SU-DHL-6 (cell line): ENCODE measurements around the gene B4GALNT4.

Experiments
- EZH2phosphoT487 ChIP-seq: fragments of 200-600 bp; sonication (generic), shearing (Covaris generic); conservative IDR thresholded peaks from 2 replicates; pipeline ENCODE4 v1.6.1; 2018; ENCODE audit warnings: mild to moderate bottlenecking, antibody characterized with exemption, low read length, moderate library complexity, mixed read lengths
- TF ChIP-seq, protein P1 (sequence below): fragments of 200-600 bp; sonication (generic); IDR thresholded peaks from one replicate; pipeline ENCODE4 v1.5.1; 2017; ENCODE audit warnings: antibody characterized with exemption, mild to moderate bottlenecking, low read length, moderate library complexity; ENCODE audit not compliant: insufficient read depth, poor library complexity, severe bottlenecking

DNA sequence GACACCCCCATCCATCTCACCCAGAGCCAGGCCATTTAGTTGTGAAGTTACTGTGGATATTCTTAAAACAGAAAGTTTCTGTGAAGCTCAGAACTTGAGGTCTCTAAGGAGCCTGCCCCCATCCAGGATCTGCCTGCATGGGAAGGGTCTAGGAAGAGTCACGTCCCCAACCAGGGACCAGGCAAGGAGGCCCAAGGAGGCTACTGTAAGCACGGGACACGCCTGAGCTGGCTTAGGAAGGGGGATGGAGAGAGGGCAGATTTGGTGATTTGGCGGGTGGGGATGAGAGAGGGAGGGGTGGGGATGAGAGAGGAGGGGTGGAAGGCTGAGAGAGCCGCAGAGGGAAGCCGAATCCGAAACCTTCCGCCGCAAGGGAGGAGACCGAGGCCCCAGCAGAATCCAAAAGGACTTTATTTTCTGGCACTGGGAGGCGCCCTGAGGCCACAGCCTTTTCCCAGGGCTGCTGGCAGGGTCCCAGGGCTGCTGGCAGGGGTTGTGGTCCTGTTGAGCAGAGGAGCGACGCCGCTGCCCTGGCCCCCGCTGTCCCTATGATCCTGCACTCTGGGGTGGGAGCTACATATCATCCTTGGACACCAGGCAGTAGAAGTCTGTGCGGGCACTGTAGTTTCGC, 36.1 kb downstream of the B4GALNT4 start:
- TF ChIP-seq, protein P1, sequence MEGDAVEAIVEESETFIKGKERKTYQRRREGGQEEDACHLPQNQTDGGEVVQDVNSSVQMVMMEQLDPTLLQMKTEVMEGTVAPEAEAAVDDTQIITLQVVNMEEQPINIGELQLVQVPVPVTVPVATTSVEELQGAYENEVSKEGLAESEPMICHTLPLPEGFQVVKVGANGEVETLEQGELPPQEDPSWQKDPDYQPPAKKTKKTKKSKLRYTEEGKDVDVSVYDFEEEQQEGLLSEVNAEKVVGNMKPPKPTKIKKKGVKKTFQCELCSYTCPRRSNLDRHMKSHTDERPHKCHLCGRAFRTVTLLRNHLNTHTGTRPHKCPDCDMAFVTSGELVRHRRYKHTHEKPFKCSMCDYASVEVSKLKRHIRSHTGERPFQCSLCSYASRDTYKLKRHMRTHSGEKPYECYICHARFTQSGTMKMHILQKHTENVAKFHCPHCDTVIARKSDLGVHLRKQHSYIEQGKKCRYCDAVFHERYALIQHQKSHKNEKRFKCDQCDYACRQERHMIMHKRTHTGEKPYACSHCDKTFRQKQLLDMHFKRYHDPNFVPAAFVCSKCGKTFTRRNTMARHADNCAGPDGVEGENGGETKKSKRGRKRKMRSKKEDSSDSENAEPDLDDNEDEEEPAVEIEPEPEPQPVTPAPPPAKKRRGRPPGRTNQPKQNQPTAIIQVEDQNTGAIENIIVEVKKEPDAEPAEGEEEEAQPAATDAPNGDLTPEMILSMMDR, result no peak
- TF ChIP-seq EZH2phosphoT487, result no peak
